GM23248 (cell line): ENCODE results near the gene ARFGAP1. TPM values are rescaled to one million over a fixed set of nuclear protein-coding genes. Genes with fewer than 3 reads are reported as not detected.

ENCODE experiments used
- DNase-seq: peaks from one replicate; pipeline ENCODE4 v3.0.0-alpha.2; 2015
- H2AFZ ChIP-seq: fragments of 200-600 bp; sonication (generic); 2 replicates; pipeline ENCODE4 v1.6.1; 2016; ENCODE audit warnings: antibody characterized with exemption
- H3F3A ChIP-seq: fragments of 200-600 bp; sonication (generic); 2 replicates; pipeline ENCODE4 v1.6.1; 2016; ENCODE audit warnings: mild to moderate bottlenecking, antibody characterized with exemption, mixed run types; ENCODE audit not compliant: insufficient read depth
- H3K27ac ChIP-seq: fragments of 200-600 bp; sonication (generic); 2 replicates; pipeline ENCODE4 v1.5.1; 2016; ENCODE audit warnings: mild to moderate bottlenecking
- H3K27me3 ChIP-seq: fragments of 200-600 bp; sonication (generic); replicated peaks from 2 replicates; pipeline ENCODE4 v1.6.1; 2016; ENCODE audit warnings: mild to moderate bottlenecking; ENCODE audit not compliant: insufficient read depth
- H3K36me3 ChIP-seq: fragments of 200-600 bp; sonication (generic); 2 replicates; pipeline ENCODE4 v1.6.1; 2016; ENCODE audit warnings: low read depth, mild to moderate bottlenecking
- H3K4me1 ChIP-seq: fragments of 200-600 bp; sonication (generic); 2 replicates; pipeline ENCODE4 v1.6.1; 2016; ENCODE audit warnings: mild to moderate bottlenecking; ENCODE audit not compliant: insufficient read depth
- H3K4me2 ChIP-seq: fragments of 200-600 bp; sonication (generic); one replicate; pipeline ENCODE4 v1.6.1; 2016; ENCODE audit warnings: mild to moderate bottlenecking; ENCODE audit not compliant: unreplicated experiment
- H3K4me3 ChIP-seq: fragments of 200-600 bp; sonication (generic); 2 replicates; pipeline ENCODE4 v1.5.1; 2016; ENCODE audit warnings: mild to moderate bottlenecking
- H3K79me2 ChIP-seq: fragments of 200-600 bp; sonication (generic); 2 replicates; pipeline ENCODE4 v1.6.1; 2016; ENCODE audit warnings: mild to moderate bottlenecking; ENCODE audit not compliant: insufficient read depth
- H3K9ac ChIP-seq: fragments of 200-600 bp; sonication (generic); 2 replicates; pipeline ENCODE4 v1.6.1; 2016; ENCODE audit warnings: mild to moderate bottlenecking
- H3K9me2 ChIP-seq: fragments of 200-600 bp; sonication (generic); 2 replicates; pipeline ENCODE4 v1.6.1; 2016; ENCODE audit warnings: mixed run types, mild to moderate bottlenecking, moderate library complexity; ENCODE audit not compliant: insufficient read depth
- H3K9me3 ChIP-seq: fragments of 200-600 bp; sonication (generic); one replicate; pipeline ENCODE4 v1.6.1; 2017; ENCODE audit warnings: low read depth
- H4K20me1 ChIP-seq: fragments of 200-600 bp; sonication (generic); 2 replicates; pipeline ENCODE4 v1.6.0; 2016; ENCODE audit not compliant: insufficient read depth
- EZH2 ChIP-seq: fragments of 200-600 bp; sonication (generic); IDR thresholded peaks from 2 replicates; pipeline ENCODE4 v1.6.1; 2018; ENCODE audit warnings: antibody characterized with exemption, mild to moderate bottlenecking; ENCODE audit not compliant: insufficient read depth, poor library complexity, severe bottlenecking
- EZH2phosphoT487 ChIP-seq: fragments of 200-600 bp; sonication (generic); IDR thresholded peaks from 2 replicates; pipeline ENCODE4 v1.6.1; 2018; ENCODE audit warnings: antibody characterized with exemption, moderate library complexity, mild to moderate bottlenecking, low read depth; ENCODE audit not compliant: insufficient read depth
- WGBS, 2 experiments: methylation state at CpG; one replicate each; pipeline ENCODE4 v1.1.6; 2015 to 2017; ENCODE audit warnings: low lambda C conversion rate in 2 of 2, low coverage in 1 of 2; ENCODE audit errors: missing lambda C conversion rate in 2 of 2; 5-methylcytosine and 5-hydroxymethylcytosine counted together
- in situ Hi-C: fragments of 300-500 bp; cut with MboI; formaldehyde crosslinking; loops from 2 replicates; pipeline ENCODE4 v1.15.0; 2020
- microRNA counts: library from miRNA; unstranded; fragments of <30 nt; microRNA quantifications from one replicate; lab custom pipeline; 2016
- microRNA-seq: library from miRNA; unstranded; fragments of <30 nt; microRNA quantifications from one replicate; pipeline ENCODE4, GENCODE V29; 2016; ENCODE audit warnings: borderline number of aligned reads
- polyA plus RNA-seq: library from polyadenylated mRNA; unstranded; fragments of >200 nt; fragmentation: Nextera tagmentation; extraction: Ambion mirVana; gene quantifications from 2 replicates; pipeline ENCODE4 v1.2.1, GENCODE V29; 2016
- small RNA-seq: library from RNA; depleted of rRNA; stranded (forward); fragments of <200 nt; gene quantifications from one replicate; pipeline ENCODE3, GENCODE V24; 2014; ENCODE audit warnings: low read depth, low replicate concordance
- total RNA-seq: library from RNA; depleted of rRNA; stranded (reverse); fragments of >200 nt; shearing (Covaris generic); gene quantifications from 2 replicates; pipeline ENCODE4 v1.2.3, GENCODE V29; 2014; rRNA removed

Gene ARFGAP1
- total and polyA plus RNA-seq, 2 experiments from 2014 or later, result 69.0 to 88.5 TPM

DNA sequence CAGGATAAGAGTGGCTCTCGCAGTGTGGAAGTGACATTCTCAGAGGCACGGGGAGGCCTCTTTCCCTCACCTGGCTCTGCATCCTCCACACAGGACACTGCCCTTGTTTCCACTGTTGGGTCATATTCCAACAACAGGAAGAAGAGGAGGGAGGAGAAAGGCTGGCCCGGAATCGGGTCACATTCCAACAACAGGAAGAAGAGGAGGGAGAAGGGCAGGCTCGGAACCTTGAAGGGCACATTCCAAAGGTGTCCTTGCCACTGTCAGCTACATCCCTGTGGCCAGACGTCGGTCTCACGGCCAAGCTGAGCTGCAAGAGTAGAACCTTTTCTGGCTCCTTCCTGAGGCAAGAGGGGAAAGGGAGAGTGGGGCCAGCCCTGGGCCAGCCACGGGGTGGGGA lies 63.1 kb downstream of the ARFGAP1 start:
- 24 to 27% methylated on average over 9 of the region's 9 CpGs for WGBS, 2 experiments
- peaks cover 16% of the 10 kb centered on the region for H3F3A ChIP-seq
- in situ Hi-C loops, result no loop called here

DNA sequence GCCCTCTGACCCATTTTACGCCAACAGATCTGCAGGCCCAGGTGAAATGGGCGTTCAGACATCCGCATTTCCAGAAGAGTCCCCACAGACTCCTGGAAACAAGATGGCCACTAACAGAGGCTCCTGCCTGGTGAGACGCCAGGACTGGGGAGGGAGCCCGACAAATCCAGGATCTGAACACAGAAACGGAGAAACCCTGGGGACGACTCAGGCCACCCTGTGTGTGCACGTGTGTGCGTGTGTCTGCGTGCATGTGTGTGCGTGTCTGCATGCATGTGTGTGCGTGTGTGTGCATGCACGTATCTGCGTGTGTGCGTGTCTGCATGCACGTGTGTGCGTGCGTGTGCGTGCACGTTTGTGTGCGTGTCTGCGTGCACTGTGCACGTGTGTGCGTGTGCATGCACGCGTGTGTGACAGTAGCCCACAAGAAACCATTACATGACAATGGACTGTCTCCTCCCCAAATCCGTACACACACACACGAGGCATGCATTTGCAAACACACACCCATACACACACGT lies 63.7 kb downstream of the ARFGAP1 start:
- TF ChIP-seq EZH2 (no peak), EZH2phosphoT487 (no peak)
- H3K4me2 ChIP-seq, result no peak overlapping the region
- peaks cover 16% of the 10 kb centered on the region for H3F3A ChIP-seq
- H3K4me3 ChIP-seq, result no peak overlapping the region
- H3K27ac ChIP-seq, result no peak overlapping the region
- no peaks in the 10 kb centered on the region for H3K36me3 ChIP-seq
- H3K9me3 ChIP-seq, result no peaks in the 10 kb centered on the region
- no peaks in the 10 kb centered on the region for H3K9me2 ChIP-seq
- H2AFZ ChIP-seq, result no peak overlapping the region
- no peaks in the 10 kb centered on the region for H4K20me1 ChIP-seq
- no peak for DNase-seq
- H3K79me2 ChIP-seq, result no peaks in the 10 kb centered on the region
- peaks cover 21% of the 10 kb centered on the region for H3K27me3 ChIP-seq
- in situ Hi-C loops, result no loop called here
- H3K4me1 ChIP-seq, result no peaks in the 10 kb centered on the region
- 71 to 74% methylated on average over 29 of the region's 29 CpGs for WGBS, 2 experiments
- no peak overlapping the region for H3K9ac ChIP-seq

More for the DNA sequence above, 63.1 kb downstream of the ARFGAP1 start:
- Histone ChIP-seq H3K79me2 (no peaks in the 10 kb centered on the region), H3K27ac (no peak overlapping the region), H3K9me3 (no peaks in the 10 kb centered on the region), H3K4me2 (no peak overlapping the region), H3K27me3 (peaks cover 21% of the 10 kb centered on the region), H3K9ac (no peak overlapping the region), H3K9me2 (no peaks in the 10 kb centered on the region), H2AFZ (no peak overlapping the region), H3K4me1 (no peaks in the 10 kb centered on the region), H3K4me3 (no peak overlapping the region), H4K20me1 (no peaks in the 10 kb centered on the region), H3K36me3 (no peaks in the 10 kb centered on the region)
- DNase-seq, result no peak
- TF ChIP-seq EZH2phosphoT487 (no peak), EZH2 (no peak)

DNA sequence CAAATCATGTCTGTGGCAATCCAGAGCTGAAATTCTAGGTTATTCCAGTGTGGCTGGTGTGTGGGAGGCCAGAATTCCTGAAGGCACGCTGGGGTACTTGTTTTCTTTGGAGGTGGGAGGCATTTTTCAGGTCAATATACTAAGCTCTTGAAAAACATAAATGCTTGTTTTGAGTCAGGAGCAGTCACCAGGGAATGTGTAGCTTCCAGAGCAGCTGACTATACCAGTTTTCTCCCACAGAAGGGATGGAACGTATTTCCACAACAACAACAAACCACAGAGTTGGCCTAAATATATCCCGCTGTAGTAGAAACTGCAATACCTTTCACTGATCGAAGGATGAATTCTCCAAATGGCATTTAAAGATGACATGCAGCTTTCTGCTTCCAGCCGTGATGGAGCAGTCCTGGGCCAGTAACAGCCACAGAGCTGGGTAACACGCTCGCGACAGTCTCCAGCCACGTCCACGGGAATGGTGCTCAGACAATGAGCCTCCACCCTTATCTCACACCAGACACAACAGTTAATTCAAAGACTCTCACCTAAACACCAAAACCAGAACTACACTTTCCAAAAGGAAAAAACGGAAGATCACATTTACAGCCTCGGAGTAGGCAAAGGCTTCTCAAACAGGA lies 65.3 kb downstream of the ARFGAP1 start:
- peaks cover 16% of the 10 kb centered on the region for H3F3A ChIP-seq
- H3K79me2 ChIP-seq, result no peaks in the 10 kb centered on the region
- DNase-seq, result no peak
- H3K27ac ChIP-seq, result no peak overlapping the region
- H3K36me3 ChIP-seq, result no peaks in the 10 kb centered on the region
- no peaks in the 10 kb centered on the region for H3K4me1 ChIP-seq
- H3K9me2 ChIP-seq, result no peaks in the 10 kb centered on the region
- H2AFZ ChIP-seq, result no peak overlapping the region
- no peaks in the 10 kb centered on the region for H4K20me1 ChIP-seq
- H3K27me3 ChIP-seq, result peaks cover 21% of the 10 kb centered on the region
- H3K9me3 ChIP-seq, result no peaks in the 10 kb centered on the region
- in situ Hi-C loops, result no loop called here
- no peak overlapping the region for H3K4me3 ChIP-seq
- TF ChIP-seq EZH2 (no peak), EZH2phosphoT487 (no peak)
- no peak overlapping the region for H3K9ac ChIP-seq
- WGBS, 2 experiments, result 53 to 64% methylated on average over 12 of the region's 12 CpGs
- H3K4me2 ChIP-seq, result no peak overlapping the region

MicroRNAs encoded within 50 kb of the gene (microRNA counts, 767-probe panel; counts per million panel counts)
- microRNA hsa-miR-3196 (lab: Ali Mortazavi, UCI), result 447 counts per million, percentile 86 among the panel's probes with 10 or more counts

Small RNA genes lying within 50 kb of the gene (microRNA-seq; reads per million reads assigned to microRNA genes)
- gene MIR3196, result not detected
- 2.0 reads per million for gene MIR4326

Small RNA genes lying within 50 kb of the gene (small RNA-seq; reads per million reads assigned to genes)
- not detected for gene MIR3196
- gene MIR4326, result not detected
- not detected for gene RNU6-994P

Other genes with a start within 250 kb of the ARFGAP1 start
- gene YTHDF1, start 56.7 kb upstream of the ARFGAP1 start, total RNA-seq, result 20.4 and 22.5 TPM in 2 replicates
- gene YTHDF1, start 56.7 kb upstream of the ARFGAP1 start, polyA plus RNA-seq, result 16.7 and 26.0 TPM in 2 replicates
- not detected in 2 replicates for gene BIRC7, start 36.9 kb upstream of the ARFGAP1 start, total RNA-seq
- not detected in 2 replicates for gene BIRC7, start 36.9 kb upstream of the ARFGAP1 start, polyA plus RNA-seq
- not detected in 2 replicates for gene NKAIN4, start 18.4 kb upstream of the ARFGAP1 start, total RNA-seq
- gene NKAIN4, start 18.4 kb upstream of the ARFGAP1 start, polyA plus RNA-seq, result not detected in 2 replicates
- not detected in 2 replicates for gene COL20A1, start 20.4 kb downstream of the ARFGAP1 start, total RNA-seq
- not detected in 2 replicates for gene COL20A1, start 20.4 kb downstream of the ARFGAP1 start, polyA plus RNA-seq
- gene CHRNA4, start 88.5 kb downstream of the ARFGAP1 start, total RNA-seq, result not detected in 2 replicates
- gene CHRNA4, start 88.5 kb downstream of the ARFGAP1 start, polyA plus RNA-seq, result not detected in 2 replicates
- gene KCNQ2, start 199.8 kb downstream of the ARFGAP1 start, total RNA-seq, result not detected in 2 replicates
- 0.38 TPM in 1 of 2 replicates, not detected in the other for gene KCNQ2, start 199.8 kb downstream of the ARFGAP1 start, polyA plus RNA-seq
- 0.43 TPM in 1 of 2 replicates, not detected in the other for gene EEF1A2, start 226.3 kb downstream of the ARFGAP1 start, total RNA-seq
- gene EEF1A2, start 226.3 kb downstream of the ARFGAP1 start, polyA plus RNA-seq, result not detected in 2 replicates
- 132 and 236 TPM in 2 replicates for gene PPDPF, start 248.0 kb downstream of the ARFGAP1 start, total RNA-seq
- 170 and 171 TPM in 2 replicates for gene PPDPF, start 248.0 kb downstream of the ARFGAP1 start, polyA plus RNA-seq